H1 (cell line): Measurements from ENCODE around the gene ELL2. TPM values are rescaled to one million over a fixed set of nuclear protein-coding genes. Genes with fewer than 3 reads are reported as not detected.

Source experiments
- KDM1A ChIP-seq: fragments of 200-600, 300-600 bp; sonication (generic); IDR thresholded peaks from 2 replicates; pipeline ENCODE4 v1.7.1; 2016; ENCODE audit warnings: mild to moderate bottlenecking, low read length, borderline replicate concordance
- polyA plus RNA-seq, 7 experiments: library from polyadenylated mRNA; depleted of rRNA in 3 of 7; stranded (reverse) in 5 of 7; unstranded in 2 of 7; fragments of >200 nt in 5 of 7; fragments of 200-250 nt in 2 of 7; gene quantifications; 1 replicate in 5 of 7; 2 replicates in 1 of 7; 4 replicates in 1 of 7; pipeline versions ENCODE4 v1.2.1 to v1.2.3, GENCODE V29; 2011 to 2013; ENCODE audit warnings: missing spikeins in 2 of 7, mixed read lengths in 2 of 7
- total RNA-seq: library from RNA; stranded (reverse); fragmentation: NEBNext Ultra II Directional; extraction: Animal tissue kit (Norgen Biotek cat#: 25700); gene quantifications from 2 replicates; pipeline ENCODE4 v1.2.1, GENCODE V29; 2021
- TF ChIP-seq, protein P1 (sequence below): fragments of 300-600 bp; sonication (generic); IDR thresholded peaks from 2 replicates; pipeline ENCODE4 v1.7.1; 2012; ENCODE audit warnings: low read length, moderate library complexity, mild to moderate bottlenecking, inconsistent platforms; ENCODE audit not compliant: insufficient replicate concordance

ELL2 gene
- total and polyA plus RNA-seq, 2 of the 8 experiments (the other 6 are each of a cell fraction or from before 2014, with no cell fraction given): 6.3 to 29.4 TPM

DNA sequence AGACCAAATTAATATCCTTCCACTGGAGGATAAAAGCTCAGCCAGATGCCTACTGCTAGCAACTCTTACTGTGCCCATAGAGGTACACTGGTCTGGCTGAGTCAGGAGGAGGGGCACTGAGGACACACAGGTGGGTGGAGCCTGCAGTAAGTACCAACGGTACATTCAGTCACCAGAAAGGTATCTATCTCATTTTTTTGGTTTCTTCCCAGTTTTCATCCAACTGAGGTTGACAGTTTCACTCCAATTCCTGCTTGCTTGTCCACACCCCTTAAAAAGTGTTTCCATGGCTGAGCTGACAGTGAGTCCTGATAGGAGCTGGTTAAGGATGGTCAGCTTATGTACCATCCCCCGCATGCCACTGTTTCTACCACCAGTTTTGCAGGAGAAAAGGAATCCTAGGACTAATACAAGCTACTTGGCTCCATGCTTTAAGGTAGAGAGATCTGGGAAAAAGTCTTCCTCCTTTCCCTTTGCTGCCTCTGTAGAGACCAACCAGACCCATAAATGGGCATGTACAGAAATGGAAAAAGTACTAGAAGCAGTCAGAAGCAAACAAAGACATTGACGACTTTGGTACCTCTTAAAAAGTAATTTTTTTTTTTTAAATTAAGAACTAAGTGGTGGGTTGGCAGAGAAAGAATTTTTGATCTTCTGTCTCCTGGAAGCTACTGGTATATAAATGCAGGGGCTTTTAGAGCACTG, 3.2 kb downstream of the ELL2 start (continued):
- TF ChIP-seq, protein P1, sequence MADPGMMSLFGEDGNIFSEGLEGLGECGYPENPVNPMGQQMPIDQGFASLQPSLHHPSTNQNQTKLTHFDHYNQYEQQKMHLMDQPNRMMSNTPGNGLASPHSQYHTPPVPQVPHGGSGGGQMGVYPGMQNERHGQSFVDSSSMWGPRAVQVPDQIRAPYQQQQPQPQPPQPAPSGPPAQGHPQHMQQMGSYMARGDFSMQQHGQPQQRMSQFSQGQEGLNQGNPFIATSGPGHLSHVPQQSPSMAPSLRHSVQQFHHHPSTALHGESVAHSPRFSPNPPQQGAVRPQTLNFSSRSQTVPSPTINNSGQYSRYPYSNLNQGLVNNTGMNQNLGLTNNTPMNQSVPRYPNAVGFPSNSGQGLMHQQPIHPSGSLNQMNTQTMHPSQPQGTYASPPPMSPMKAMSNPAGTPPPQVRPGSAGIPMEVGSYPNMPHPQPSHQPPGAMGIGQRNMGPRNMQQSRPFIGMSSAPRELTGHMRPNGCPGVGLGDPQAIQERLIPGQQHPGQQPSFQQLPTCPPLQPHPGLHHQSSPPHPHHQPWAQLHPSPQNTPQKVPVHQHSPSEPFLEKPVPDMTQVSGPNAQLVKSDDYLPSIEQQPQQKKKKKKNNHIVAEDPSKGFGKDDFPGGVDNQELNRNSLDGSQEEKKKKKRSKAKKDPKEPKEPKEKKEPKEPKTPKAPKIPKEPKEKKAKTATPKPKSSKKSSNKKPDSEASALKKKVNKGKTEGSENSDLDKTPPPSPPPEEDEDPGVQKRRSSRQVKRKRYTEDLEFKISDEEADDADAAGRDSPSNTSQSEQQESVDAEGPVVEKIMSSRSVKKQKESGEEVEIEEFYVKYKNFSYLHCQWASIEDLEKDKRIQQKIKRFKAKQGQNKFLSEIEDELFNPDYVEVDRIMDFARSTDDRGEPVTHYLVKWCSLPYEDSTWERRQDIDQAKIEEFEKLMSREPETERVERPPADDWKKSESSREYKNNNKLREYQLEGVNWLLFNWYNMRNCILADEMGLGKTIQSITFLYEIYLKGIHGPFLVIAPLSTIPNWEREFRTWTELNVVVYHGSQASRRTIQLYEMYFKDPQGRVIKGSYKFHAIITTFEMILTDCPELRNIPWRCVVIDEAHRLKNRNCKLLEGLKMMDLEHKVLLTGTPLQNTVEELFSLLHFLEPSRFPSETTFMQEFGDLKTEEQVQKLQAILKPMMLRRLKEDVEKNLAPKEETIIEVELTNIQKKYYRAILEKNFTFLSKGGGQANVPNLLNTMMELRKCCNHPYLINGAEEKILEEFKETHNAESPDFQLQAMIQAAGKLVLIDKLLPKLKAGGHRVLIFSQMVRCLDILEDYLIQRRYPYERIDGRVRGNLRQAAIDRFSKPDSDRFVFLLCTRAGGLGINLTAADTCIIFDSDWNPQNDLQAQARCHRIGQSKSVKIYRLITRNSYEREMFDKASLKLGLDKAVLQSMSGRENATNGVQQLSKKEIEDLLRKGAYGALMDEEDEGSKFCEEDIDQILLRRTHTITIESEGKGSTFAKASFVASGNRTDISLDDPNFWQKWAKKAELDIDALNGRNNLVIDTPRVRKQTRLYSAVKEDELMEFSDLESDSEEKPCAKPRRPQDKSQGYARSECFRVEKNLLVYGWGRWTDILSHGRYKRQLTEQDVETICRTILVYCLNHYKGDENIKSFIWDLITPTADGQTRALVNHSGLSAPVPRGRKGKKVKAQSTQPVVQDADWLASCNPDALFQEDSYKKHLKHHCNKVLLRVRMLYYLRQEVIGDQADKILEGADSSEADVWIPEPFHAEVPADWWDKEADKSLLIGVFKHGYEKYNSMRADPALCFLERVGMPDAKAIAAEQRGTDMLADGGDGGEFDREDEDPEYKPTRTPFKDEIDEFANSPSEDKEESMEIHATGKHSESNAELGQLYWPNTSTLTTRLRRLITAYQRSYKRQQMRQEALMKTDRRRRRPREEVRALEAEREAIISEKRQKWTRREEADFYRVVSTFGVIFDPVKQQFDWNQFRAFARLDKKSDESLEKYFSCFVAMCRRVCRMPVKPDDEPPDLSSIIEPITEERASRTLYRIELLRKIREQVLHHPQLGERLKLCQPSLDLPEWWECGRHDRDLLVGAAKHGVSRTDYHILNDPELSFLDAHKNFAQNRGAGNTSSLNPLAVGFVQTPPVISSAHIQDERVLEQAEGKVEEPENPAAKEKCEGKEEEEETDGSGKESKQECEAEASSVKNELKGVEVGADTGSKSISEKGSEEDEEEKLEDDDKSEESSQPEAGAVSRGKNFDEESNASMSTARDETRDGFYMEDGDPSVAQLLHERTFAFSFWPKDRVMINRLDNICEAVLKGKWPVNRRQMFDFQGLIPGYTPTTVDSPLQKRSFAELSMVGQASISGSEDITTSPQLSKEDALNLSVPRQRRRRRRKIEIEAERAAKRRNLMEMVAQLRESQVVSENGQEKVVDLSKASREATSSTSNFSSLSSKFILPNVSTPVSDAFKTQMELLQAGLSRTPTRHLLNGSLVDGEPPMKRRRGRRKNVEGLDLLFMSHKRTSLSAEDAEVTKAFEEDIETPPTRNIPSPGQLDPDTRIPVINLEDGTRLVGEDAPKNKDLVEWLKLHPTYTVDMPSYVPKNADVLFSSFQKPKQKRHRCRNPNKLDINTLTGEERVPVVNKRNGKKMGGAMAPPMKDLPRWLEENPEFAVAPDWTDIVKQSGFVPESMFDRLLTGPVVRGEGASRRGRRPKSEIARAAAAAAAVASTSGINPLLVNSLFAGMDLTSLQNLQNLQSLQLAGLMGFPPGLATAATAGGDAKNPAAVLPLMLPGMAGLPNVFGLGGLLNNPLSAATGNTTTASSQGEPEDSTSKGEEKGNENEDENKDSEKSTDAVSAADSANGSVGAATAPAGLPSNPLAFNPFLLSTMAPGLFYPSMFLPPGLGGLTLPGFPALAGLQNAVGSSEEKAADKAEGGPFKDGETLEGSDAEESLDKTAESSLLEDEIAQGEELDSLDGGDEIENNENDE: no peak
- TF ChIP-seq KDM1A: no peak
